ENCODE data around the gene SEC24C.

The SEC24C gene

GRCh38 chr10:73814276-73814895 lies 70.2 kb downstream of the SEC24C start:
- H3K4me3 ChIP-seq (ENCODE audit: low read length in 2 of 2): no peak overlapping the region
- no peak overlapping the region for H3K27ac ChIP-seq (ENCODE audit: low read length)
- no peak overlapping the region for H3K9ac ChIP-seq (ENCODE audit: low read length in 2 of 2)
- no peaks in the 10 kb centered on the region for H3K27me3 ChIP-seq (ENCODE audit: control insufficient read depth in 1 of 2, insufficient read depth in 2 of 2, low read length in 2 of 2)
- H3K36me3 ChIP-seq (ENCODE audit: control insufficient read depth in 2 of 2, insufficient read depth in 2 of 2, low read length in 2 of 2): peaks cover 50 to 51% of the 10 kb centered on the region in 2 donors
- peaks cover 30% of the 10 kb centered on the region for H3K4me1 ChIP-seq (ENCODE audit: control insufficient read depth, insufficient read depth, low read length)
- no peaks in the 10 kb centered on the region for H3K9me3 ChIP-seq (ENCODE audit: control insufficient read depth in 2 of 2, low read length in 2 of 2)

DNA sequence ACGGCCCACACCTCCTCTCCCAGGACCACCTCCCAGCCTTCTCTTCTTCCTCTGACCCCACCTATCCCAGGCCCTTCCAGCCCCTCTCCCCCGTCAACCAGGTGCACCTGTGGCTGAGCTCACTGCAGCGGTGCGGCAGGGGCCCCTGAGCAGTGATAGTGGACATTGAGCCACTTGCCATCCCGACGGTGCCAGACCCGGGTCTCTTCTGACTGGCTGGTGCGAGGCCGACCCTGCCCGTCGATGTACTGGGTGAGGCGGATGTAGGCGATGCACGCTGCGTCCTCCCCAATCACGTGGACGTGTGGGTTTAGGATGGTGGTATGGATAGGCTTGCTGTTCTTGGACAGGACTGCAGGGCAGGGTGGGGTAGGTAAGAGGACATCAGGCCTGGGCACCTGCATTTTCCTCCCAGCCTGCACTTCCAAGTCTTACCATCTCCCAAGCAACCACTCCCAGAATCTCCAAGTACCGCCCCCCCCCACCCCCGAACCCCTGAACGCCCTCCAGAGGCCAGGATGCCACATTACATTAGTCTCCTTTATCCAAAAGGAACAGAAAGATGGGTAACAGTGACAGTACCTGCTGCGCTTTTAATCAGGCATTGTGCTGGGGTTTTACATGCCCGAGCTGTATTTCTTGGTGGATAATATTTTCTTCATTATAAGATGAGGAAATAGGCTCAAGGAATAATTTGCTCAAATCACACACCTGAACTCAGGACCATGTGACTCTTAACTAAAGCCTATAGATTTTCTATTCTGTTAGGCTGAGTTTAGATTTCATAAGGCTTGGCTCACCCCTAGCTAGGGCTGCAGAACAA lies 70.9 kb downstream of the SEC24C start:
- Histone ChIP-seq H3K27me3 (ENCODE audit: control insufficient read depth in 1 of 2, insufficient read depth in 2 of 2, low read length in 2 of 2) (no peaks in the 10 kb centered on the region), H3K4me3 (ENCODE audit: low read length in 2 of 2) (no peak overlapping the region), H3K9me3 (ENCODE audit: control insufficient read depth in 2 of 2, low read length in 2 of 2) (no peaks in the 10 kb centered on the region), H3K36me3 (ENCODE audit: control insufficient read depth in 2 of 2, insufficient read depth in 2 of 2, low read length in 2 of 2) (peaks cover 50 to 51% of the 10 kb centered on the region in 2 donors), H3K27ac (ENCODE audit: low read length) (no peak overlapping the region), H3K9ac (ENCODE audit: low read length in 2 of 2) (no peak overlapping the region), H3K4me1 (ENCODE audit: control insufficient read depth, insufficient read depth, low read length) (peaks cover 30% of the 10 kb centered on the region)

GRCh38 chr10:73815719-73816030 lies 71.5 kb downstream of the SEC24C start:
- Histone ChIP-seq H3K4me3 (ENCODE audit: low read length in 2 of 2) (no peak overlapping the region), H3K36me3 (ENCODE audit: control insufficient read depth in 2 of 2, insufficient read depth in 2 of 2, low read length in 2 of 2) (peaks cover 50 to 51% of the 10 kb centered on the region in 2 donors), H3K9ac (ENCODE audit: low read length in 2 of 2) (no peak overlapping the region), H3K4me1 (ENCODE audit: control insufficient read depth, insufficient read depth, low read length) (peaks cover 25% of the 10 kb centered on the region), H3K27ac (ENCODE audit: low read length) (no peak overlapping the region), H3K9me3 (ENCODE audit: control insufficient read depth in 2 of 2, low read length in 2 of 2) (no peaks in the 10 kb centered on the region), H3K27me3 (ENCODE audit: control insufficient read depth in 1 of 2, insufficient read depth in 2 of 2, low read length in 2 of 2) (no peaks in the 10 kb centered on the region)

GRCh38 chr10:73816917-73817729 lies 73.0 kb downstream of the SEC24C start:
- peak overlapping the region in 1 of 2 donors; percentile 13 for H3K9ac ChIP-seq (ENCODE audit: low read length in 2 of 2)
- H3K9me3 ChIP-seq (ENCODE audit: control insufficient read depth in 2 of 2, low read length in 2 of 2): no peaks in the 10 kb centered on the region
- H3K36me3 ChIP-seq (ENCODE audit: control insufficient read depth in 2 of 2, insufficient read depth in 2 of 2, low read length in 2 of 2): peaks cover 60% of the 10 kb centered on the region in 2 donors
- H3K27me3 ChIP-seq (ENCODE audit: control insufficient read depth in 1 of 2, insufficient read depth in 2 of 2, low read length in 2 of 2): no peaks in the 10 kb centered on the region
- H3K27ac ChIP-seq (ENCODE audit: low read length): peak overlapping the region; percentile 66
- H3K4me1 ChIP-seq (ENCODE audit: control insufficient read depth, insufficient read depth, low read length): peaks cover 23% of the 10 kb centered on the region
- H3K4me3 ChIP-seq (ENCODE audit: low read length in 2 of 2): no peak overlapping the region

- H3K27me3 ChIP-seq (ENCODE audit: control insufficient read depth in 1 of 2, insufficient read depth in 2 of 2, low read length in 2 of 2): no peaks in the 10 kb centered on the region
- peaks cover 23% of the 10 kb centered on the region for H3K4me1 ChIP-seq (ENCODE audit: control insufficient read depth, insufficient read depth, low read length)
- H3K9ac ChIP-seq (ENCODE audit: low read length in 2 of 2): peak overlapping the region; percentile 13 to 27
- peaks cover 62 to 63% of the 10 kb centered on the region in 2 donors for H3K36me3 ChIP-seq (ENCODE audit: control insufficient read depth in 2 of 2, insufficient read depth in 2 of 2, low read length in 2 of 2)
- H3K4me3 ChIP-seq (ENCODE audit: low read length in 2 of 2): no peak overlapping the region
- H3K9me3 ChIP-seq (ENCODE audit: control insufficient read depth in 2 of 2, low read length in 2 of 2): no peaks in the 10 kb centered on the region
- peak overlapping the region; percentile 66 for H3K27ac ChIP-seq (ENCODE audit: low read length)
These were observed 73.7 kb downstream of the SEC24C start for GRCh38 chr10:73817826-73818225.

- Histone ChIP-seq H3K9ac (ENCODE audit: low read length in 2 of 2) (no peak overlapping the region), H3K27ac (ENCODE audit: low read length) (peak overlapping the region; percentile 66), H3K27me3 (ENCODE audit: control insufficient read depth in 1 of 2, insufficient read depth in 2 of 2, low read length in 2 of 2) (no peaks in the 10 kb centered on the region), H3K4me3 (ENCODE audit: low read length in 2 of 2) (no peak overlapping the region), H3K4me1 (ENCODE audit: control insufficient read depth, insufficient read depth, low read length) (peaks cover 23% of the 10 kb centered on the region), H3K36me3 (ENCODE audit: control insufficient read depth in 2 of 2, insufficient read depth in 2 of 2, low read length in 2 of 2) (peaks cover 60 to 63% of the 10 kb centered on the region in 2 donors), H3K9me3 (ENCODE audit: control insufficient read depth in 2 of 2, low read length in 2 of 2) (no peaks in the 10 kb centered on the region)
These were observed 74.2 kb downstream of the SEC24C start for GRCh38 chr10:73818402-73818801.

DNA sequence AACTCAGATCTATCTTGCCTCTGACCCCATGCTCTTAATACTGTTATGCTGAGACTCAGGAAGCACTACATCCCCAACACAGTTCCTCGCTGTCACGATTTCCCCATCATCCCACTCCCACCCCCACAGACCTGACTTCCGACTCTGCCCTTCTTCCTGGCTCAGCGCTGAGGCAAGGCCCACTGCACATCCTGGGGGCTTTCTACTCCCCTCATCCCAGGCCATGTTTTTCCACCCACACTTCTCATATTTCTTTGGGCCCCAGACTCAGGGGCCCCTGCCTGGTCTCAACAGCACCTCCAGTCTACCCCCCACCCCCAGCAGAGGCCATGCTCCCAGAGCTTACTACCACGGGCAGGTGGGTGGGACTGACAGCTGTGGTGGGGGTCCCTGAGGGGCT lies 74.9 kb downstream of the SEC24C start:
- Histone ChIP-seq H3K4me3 (ENCODE audit: low read length in 2 of 2) (no peak overlapping the region), H3K4me1 (ENCODE audit: control insufficient read depth, insufficient read depth, low read length) (peaks cover 23% of the 10 kb centered on the region), H3K9me3 (ENCODE audit: control insufficient read depth in 2 of 2, low read length in 2 of 2) (no peaks in the 10 kb centered on the region), H3K27me3 (ENCODE audit: control insufficient read depth in 1 of 2, insufficient read depth in 2 of 2, low read length in 2 of 2) (no peaks in the 10 kb centered on the region), H3K9ac (ENCODE audit: low read length in 2 of 2) (no peak overlapping the region), H3K36me3 (ENCODE audit: control insufficient read depth in 2 of 2, insufficient read depth in 2 of 2, low read length in 2 of 2) (peaks cover 63% of the 10 kb centered on the region in 2 donors), H3K27ac (ENCODE audit: low read length) (peak overlapping the region; percentile 66)

- peak overlapping the region in 1 of 2 donors; percentile 22 for H3K9ac ChIP-seq (ENCODE audit: low read length in 2 of 2)
- H3K4me3 ChIP-seq (ENCODE audit: low read length in 2 of 2): no peak overlapping the region
- H3K27ac ChIP-seq (ENCODE audit: low read length): peak overlapping the region; percentile 66
- H3K36me3 ChIP-seq (ENCODE audit: control insufficient read depth in 2 of 2, insufficient read depth in 2 of 2, low read length in 2 of 2): peaks cover 65% of the 10 kb centered on the region in 2 donors
- no peaks in the 10 kb centered on the region for H3K27me3 ChIP-seq (ENCODE audit: control insufficient read depth in 1 of 2, insufficient read depth in 2 of 2, low read length in 2 of 2)
- H3K4me1 ChIP-seq (ENCODE audit: control insufficient read depth, insufficient read depth, low read length): peaks cover 23% of the 10 kb centered on the region
- H3K9me3 ChIP-seq (ENCODE audit: control insufficient read depth in 2 of 2, low read length in 2 of 2): no peaks in the 10 kb centered on the region
These were observed 75.4 kb downstream of the SEC24C start for GRCh38 chr10:73819513-73820093.

Data from stomach smooth muscle (tissue), 2 donors.